Measurements from ENCODE around the gene SNX24.
"Not testable (repeated sequence)": the region's sequence is repeated elsewhere in the genome, so short reads cannot be mapped to it uniquely, and the experiment has no call there.

SNX24 gene

DNA sequence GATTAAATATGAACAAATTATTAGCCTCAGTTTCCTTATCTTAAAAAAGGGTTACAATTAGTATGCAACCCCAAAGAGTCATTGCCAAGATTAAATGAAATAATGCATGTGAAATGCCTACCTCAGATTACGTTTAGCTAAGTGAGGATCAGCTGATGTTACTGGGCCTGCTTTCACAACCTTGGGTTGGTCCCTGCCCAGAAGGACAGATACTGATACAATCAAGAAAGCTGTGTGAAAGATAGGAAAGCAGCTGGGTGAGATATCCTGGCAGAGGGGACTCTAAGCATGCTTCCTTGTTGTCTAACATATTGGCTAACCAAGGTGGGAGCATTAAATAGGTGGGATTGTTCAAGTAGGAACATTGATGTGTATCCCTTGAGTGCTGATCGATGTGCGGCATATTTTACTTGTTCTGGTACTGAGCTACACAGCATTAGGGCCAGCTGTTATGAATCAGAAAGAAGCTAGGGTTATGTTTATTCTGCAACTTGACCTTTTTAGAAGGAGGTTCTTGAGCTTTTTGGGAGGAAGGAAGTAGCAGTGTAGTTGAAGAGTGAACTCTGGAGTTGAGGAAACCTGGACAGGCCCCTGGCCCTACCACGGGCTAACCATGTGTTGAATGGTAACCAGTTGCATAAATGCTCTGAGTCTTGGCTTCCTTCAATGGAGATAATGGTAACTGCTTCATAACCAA is 28.9 kb downstream of the SNX24 start:
- no peak for DNase-seq

DNA sequence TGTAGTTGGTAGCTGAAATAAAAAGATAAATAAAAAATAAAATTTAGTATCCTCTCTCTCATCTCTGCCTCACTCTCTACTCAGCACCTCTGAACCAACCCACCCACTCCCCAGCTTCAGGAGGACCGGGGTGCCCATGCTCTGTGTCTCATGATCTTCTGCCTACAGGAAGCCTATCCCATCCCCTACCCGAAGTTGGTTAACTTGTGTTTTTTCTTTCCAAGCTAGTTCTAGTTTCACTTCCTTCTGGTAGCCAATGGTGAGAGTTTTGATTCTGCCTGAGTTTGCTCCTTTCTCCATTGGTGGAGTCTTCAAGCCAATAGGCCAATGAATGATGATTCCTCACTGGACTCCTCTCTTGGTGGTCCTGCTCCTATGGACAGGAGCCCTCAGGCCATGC is 32.1 kb downstream of the SNX24 start:
- no peak for DNase-seq

DNA sequence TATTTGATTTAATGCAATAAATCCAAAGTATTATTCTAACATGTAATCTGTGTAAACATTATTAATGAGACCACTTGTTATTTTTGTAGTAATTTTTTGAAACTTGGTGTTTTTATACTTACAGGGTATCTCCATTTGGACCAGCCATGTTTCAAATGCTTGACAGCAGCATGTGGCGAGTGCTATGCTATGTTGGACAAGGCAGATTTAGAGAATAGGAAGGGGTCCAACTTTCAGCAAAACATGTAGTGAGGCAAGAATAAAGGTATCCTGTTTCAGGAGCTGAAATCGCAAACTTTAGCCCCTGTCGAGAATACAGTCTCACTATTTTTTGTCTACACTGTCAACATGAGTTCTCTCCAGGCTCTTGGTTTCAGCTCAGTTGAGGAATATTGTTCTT is 33.7 kb downstream of the SNX24 start:
- no peak for DNase-seq

DNA sequence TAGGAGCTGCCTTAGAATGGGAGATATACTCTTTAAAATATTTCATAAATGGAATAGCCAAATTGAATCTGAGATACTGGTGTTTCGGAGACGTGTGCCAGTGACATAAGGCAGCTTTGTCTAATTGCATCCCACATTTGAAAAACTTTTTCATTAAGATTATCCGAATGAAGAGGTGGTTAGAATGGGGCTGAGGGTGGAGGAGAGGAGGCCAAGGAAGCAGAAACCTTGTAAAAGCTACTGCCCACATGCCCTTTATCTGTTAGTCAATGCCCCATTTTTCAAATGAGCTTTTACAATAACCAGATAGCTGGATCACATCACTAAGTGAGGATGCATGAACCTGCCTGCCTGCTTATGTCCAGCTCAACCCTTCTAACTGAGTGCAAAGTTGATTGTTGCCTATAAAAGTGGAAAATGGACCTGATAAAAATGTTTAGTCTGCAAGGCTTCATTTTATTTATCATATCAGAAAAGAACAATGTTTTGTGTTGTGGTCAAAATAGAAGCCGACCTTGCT is 34.8 kb downstream of the SNX24 start:
- DNase-seq = no peak

DNA sequence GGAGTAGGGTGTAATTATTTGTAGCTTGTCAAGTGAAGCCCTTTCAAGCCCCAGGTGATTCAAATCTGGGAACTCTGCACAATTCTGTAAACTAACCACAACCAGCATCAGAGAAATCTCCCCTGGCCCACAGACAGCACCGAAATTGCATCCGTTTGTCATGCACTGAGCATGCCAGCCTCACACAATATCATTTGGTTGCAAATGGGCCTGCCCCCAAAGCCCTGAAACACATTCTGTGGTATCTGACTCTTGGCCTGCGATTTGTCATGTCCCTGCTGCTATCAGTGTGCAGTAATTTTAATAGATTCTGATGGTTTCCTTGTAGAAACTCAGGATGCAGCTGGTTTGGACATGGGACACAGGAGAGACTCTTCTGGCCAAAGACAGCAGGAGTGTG is 35.3 kb downstream of the SNX24 start:
- no peak for DNase-seq

DNA sequence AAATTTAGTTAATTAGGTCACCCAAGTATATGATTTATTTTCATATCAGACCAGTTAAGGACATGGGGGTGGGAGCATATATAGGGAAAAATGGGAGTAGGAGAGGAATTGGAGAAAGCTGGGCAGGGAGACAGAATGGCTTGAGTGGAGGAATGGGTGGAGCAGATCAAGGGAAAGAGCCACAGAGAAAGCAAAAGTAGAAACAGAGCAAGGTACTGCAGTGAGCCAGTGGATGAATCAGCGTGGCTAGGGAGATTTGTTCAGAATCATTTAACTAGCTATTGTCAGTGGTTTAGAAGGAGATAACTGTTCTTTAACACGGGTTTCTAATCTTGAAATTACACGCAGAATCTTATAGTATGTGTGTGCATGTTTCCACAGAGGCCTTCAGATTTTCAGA is 37.4 kb downstream of the SNX24 start:
- no peak for DNase-seq

DNA sequence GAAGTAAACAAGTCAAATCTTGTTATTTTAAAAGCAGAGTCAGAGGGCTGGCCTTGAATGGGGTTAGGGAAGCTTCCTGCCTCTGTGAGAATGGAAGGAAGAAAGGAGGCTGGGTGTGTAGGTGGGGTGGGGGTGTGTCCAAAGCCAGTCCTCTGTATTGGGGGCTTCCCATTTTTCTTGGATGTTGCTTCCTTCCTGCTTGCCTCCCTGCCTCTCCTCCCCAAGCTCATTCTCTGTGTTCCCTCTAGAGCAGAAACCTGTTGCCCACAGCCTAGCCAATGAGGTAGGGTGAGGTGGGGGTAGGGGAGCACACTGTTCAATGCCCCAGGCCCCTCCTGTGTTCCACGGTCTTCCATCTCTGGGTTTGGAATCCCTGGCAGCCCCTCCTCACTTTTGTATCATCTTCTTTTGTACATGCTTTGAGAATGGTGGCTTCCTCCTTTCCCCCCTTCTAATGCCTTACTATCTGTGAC is 39.7 kb downstream of the SNX24 start:
- no peak for DNase-seq

DNA sequence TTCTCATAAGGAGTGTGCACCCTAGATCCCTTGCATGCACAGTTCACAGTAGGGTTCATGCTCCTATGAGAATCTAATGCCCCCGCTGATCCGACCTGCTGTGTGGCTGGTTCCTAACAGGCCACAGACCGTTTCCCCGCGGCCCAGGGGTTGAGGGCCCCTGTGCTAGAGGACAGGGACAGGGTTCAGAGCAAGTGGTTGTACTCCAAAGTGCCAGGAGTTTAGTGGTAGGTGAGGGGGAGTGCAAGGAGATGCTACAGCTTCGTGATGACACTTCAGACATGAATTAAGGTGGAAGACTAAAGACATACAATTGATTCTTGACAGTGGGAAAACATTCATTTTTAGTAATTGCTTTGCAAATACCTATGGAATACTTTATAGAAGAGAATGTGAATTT is 40.5 kb downstream of the SNX24 start:
- no peak for DNase-seq

DNA sequence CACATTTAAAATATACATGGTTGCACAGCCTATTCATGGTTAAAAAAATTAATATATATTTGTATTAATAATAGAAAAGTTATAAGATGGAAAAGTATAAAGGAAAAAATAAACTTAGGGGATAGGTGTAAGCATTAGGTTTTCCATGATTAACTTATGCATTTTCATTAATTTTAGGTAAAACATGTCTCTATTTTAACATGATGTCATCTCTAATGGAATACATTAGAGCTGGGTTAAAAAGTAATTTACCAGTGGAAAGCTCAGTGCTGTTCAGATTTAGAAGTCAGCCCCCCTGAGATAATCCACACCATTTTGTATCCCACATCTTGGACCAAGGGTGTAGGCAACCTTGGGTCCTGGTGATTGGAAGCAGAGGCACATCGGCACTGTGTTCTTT is 49.7 kb downstream of the SNX24 start:
- no peak for DNase-seq

DNA sequence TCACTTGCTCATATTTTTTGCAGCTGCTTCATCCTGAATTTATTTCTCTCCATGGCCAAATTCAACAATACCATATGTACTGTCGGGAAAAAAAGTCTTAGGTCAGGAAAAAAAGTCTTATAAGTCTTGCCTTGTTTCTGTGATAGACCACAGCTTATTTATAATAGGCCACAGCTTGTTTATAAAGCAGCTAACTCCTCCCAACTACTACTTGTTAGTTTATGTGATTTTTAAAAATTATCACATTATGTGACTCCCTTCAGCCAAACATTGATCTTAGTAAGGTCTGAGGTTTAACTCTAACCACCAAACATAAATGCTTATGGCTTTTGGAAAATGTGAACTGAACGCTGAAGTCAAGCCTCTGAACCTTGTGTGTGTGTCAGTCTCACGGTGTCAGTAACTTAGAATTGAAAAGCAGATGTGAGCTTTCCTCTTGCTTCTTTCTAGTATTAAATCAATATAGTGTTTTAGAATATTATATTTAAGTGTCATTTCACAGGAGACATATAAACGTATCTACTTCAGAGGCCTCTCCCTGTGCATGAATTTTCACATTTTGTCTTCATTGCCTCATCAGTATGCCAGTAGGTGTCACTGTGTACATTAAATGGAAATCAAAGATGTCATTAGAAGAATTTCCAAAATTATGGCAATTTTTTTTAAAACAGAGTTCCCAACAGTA is 51.3 kb downstream of the SNX24 start:
- DNase-seq = no peak

DNA sequence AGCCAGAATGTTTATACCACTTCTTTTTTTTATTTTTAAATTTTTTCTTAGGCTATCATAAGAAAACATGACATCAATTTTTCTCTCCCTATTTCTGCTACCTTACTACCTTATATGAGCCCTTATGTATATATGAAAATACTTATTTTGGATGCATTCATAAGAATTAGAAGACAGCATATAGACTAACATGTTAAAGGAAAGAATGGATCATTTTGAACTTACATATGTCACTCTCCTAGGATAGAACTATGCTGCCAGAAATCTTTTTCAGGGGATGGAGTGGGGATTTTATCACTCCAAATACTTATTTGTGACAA is 51.8 kb downstream of the SNX24 start:
- no peak for DNase-seq

DNA sequence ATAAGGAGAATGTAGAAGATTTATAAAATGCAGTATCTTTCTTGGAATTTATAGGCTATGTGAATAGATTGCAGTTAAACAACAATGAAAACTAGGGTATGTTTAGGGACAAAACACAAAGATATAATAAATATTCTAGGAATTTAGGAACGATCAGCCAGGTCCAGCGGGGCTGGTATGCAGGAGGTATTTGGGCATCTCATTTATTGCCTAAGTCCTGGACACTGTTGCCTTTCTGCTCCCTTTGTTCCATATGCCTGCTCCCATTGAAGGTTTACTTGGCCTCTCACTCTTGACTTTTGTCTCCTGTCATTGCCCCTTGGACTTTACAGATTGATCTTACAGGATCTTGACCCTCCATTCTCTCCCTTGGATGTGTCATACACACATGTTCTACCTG is 55.9 kb downstream of the SNX24 start:
- DNase-seq = no peak

DNA sequence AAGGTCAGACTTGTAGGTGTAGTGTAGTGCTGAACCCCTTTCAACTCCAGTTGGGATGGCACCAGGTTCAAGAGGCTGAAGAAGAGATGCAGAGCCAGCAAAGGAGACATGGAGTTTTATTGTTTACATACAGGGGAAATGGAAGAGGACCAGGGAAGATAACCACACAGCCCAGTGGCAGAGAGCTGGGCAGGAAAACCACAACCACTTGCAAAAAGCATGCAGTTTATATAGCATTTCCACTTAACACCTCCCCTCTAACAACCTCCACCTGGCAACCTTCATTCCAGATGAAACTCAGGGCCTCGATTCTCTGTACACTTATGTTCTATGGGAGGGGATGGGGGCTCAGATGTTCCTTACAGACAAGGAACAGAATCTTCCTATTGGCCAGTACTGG is 56.9 kb downstream of the SNX24 start:
- DNase-seq = no peak

DNA sequence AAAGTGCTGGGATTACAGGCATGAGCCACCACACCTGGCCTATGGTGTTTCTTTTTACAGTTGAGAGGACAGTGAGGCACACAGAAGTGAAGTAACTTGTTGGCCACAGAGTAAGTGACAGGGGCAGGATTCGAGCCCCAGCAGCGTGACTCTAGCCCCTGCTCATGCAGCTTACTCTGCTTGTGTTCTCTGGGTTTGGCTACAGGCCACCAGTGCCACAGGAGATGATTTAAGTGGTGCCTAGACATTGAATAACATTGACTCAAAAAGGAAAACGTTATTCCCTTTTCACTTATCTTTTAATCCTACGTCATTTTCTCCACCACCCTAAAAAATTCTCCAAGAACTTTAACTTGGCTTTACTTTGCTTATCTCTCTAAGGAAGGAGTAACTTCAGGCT is 61.4 kb downstream of the SNX24 start:
- DNase-seq = no peak

DNA sequence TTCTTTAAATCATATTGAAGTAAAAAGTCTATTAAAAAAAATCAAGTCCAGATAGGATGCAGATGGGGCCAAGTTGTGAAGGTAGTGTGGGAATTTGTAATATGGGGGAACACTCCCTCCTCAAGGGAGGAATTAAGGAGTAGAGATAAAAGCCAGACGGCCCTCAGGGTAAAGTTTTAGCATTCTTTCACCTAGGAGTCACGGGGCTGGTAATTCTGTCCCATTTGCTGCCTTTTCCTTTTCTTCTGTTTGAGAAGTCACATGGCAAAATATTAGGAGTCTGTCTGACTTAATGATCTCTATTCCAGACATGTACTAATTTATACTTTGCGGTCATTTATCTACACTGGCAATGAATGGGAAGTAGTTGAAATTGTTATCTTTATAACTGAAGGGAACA is 61.9 kb downstream of the SNX24 start:
- DNase-seq = no peak

DNA sequence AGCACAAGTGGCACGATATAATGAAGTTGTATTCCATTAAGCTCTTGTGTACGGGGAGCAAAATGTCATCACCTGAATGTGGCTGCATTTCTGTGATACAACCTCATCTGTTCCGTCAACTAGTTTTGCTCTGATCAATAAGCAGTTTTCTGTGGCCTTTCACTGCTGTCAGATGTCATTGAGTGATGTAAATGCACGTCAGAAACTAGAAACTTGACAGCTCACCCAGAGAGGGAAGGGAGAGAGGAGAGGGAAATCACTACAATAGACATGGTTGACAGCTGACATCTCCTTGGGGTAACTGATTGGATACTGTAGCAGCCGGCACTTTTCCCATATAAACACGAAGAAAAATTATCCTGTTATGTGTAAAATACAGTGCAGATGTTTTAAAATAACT is 62.7 kb downstream of the SNX24 start:
- DNase-seq = no peak

DNA sequence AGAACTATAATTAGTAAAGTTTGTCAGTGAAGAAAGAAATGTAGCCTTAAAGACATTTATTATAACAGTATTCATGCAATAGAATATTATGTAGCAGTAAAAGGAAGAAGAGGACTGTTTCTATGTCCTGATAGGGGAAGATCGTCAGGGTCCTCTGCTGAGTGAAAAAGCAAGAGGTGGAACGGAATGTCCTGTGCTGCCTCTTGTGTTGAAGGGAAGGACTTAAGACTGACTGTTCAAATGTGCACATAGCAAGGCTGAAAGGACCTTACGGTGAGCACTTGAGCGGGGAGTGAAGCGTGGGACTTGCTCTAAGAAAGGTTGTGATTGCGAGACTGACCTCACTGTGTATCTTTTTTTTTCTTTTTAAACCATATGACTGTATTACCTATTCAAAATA is 63.2 kb downstream of the SNX24 start:
- DNase-seq = no peak

DNA sequence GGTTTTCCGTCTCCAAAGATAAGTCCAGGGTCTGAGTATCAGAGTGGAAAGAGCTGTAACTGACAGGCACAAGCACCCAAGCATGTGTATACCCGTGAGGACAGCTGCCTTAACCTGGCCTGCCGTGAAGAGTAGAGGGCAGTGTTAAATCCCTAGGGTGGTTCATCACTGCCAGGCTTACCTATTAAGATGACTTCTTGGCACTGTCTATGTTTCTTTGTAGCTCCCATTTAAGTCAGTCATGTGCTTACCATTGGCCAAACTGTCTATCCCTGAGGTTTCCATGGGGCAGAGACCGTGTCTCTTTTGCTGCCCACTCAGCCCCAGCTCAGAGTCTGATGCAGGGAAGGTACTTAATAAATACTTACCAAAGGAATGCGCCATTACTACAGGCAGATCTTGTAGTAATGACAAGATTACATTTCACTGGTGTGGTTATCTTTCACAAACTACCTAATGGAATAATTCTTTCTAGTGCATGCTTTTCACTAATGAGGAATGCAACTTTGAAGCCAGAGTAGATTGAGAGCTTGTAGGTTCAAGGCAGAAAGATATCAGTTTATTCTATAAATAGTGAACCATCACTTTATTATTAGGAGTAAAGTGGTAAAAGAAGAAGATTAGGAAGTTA is 64.2 kb downstream of the SNX24 start:
- DNase-seq = no peak

DNA sequence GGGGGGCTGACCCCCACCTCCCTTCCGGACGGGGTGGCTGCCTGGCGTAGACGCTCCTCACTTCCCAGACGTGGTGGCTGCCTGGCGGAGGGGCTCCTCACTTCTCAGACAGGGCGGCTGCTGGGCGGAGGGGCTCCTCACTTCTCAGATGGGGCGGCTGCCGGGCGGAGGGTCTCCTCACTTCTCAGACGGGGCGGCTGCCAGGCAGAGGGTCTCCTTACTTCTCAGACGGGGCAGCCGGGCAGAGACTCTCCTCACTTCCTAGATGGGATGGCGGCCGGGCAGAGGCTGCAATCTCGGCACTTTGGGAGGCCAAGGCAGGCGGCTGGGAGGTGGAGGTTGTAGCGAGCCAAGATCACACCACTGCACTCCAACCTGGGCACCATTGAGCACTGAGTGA is 68.0 kb downstream of the SNX24 start:
- not testable (repeated sequence) for DNase-seq

DNA sequence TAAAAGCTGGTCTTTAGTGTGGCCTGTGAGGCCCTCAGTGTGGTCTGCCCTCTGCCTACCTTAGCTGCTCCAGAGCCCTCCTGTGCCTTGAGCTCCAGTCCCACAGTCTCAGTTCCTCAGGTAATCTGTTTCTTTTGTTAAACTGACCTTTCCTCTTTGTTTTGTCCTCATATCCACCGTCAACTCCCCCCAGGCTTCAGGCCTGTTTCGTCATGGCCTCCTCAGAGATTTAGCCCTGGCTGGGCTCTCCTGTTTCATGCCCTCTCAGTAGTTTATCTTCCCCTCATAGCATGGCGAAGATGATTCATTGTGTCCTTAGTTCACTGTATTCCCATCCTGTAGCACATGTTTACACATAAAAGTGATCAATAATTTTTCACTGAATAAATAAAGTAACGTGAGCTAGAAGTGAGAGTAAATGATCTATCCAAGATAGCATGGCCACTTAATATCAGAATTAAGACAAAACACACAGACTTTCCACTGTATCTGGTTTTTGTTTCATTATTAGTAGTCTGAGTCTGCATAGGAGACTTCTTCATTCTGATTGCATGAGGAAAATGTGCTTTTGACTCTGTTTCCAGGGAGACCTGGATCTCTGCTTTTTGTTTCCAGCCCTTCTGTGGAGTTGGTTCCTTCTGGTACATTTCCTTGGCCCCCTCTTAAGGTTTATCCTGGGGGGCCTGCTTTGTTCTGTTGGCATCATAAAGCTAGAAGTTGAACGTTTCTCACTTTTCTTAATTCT is 70.5 kb downstream of the SNX24 start:
- no peak for DNase-seq

DNA sequence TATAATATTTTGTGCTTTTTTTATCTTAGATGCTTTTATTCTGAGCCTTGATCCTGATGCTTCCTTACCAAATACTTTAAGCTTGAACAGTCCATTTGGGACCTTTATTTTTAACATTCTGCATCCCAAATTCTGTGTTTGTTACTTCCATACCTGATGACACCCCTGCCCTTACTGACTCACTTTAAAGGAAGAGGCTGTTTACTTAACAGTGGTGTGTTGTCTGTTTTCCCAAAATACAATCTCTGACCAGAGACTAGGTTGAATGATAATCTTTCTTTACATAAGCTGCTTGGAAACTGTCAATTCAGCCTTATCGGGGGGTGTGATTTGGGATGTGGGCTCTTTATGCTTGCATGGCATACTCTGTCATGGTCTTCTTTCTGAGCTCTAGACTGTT is 71.1 kb downstream of the SNX24 start:
- no peak for DNase-seq

DNA sequence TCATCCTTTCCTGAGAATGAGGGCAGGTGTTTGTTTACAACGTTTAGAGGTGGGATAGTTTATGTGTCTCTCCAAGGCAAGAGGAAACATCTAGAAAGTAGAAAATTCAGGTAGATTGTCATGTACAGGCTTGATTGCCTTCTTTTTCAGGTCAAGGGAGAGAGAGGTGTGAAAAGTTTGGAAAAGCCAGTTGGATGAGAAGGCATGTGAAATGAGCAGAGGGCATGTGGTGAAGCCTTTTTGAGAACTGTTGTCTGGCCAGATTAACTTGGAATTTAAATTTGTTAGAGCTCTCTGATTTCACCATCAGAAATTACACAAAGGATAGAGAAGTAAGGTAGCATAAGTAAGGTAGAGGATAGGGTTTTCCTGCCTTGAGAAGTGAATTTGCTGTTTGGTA is 74.6 kb downstream of the SNX24 start:
- DNase-seq = no peak

DNA sequence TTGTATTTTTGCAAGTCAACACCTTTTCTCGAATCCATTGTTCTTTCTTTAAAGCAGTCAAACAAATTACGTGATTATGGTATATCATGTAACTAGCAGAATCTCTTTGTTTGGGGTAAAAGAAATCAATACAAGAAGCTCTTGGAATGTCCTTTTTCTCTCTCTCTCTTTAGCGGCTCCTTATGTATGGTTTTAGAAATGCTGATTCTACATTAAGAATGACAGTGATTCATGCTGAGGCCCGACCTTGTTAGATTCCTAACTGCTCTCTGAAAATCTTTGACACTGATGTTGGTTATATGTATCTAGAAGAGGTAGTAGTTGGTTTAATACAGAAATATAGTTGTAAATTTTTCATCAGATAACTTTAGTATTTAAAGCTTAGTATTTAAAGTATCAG is 76.4 kb downstream of the SNX24 start:
- no peak for DNase-seq

DNA sequence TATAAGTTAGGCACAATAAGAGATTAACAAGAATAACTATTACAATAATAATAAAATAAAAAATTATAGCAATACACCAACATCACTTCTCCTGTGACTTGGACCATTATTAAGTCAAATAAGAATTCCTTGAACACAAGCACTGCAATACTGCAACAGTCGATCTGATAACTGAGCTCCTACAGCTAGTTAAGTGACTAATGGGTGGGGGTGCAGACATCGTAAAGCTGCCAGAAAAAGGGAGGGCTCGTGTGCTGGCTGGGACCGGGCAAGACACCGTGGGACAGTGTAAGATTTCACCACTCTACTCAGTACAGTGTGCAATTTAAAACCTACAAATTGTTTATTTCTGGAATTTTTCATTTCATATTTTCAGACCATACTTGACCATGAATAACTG is 78.8 kb downstream of the SNX24 start:
- no peak for DNase-seq

Data from CD4-positive, alpha-beta T cell treated with Interleukin-17A for 4 hours (primary cell).